Progenitor cell of endocrine pancreas (in vitro differentiated cells): ENCODE results near the gene UBE2L5. TPM values are rescaled to one million over a fixed set of nuclear protein-coding genes. Genes with fewer than 3 reads are reported as not detected.
"Not testable (repeated sequence)": the region's sequence is repeated elsewhere in the genome, so short reads cannot be mapped to it uniquely, and the experiment has no call there.

Experiments used
- DNase-seq: peaks from one replicate; pipeline ENCODE4 v3.0.0; 2021; ENCODE audit warnings: low spot score; ENCODE audit not compliant: unreplicated experiment
- H3K27ac Mint-ChIP-seq: 2 replicates; pipeline ENCODE4 v1.8.0; 2021; ENCODE audit warnings: mild to moderate bottlenecking, moderate library complexity, mixed read lengths
- H3K27me3 Mint-ChIP-seq: 2 replicates; pipeline ENCODE4 v1.8.0; 2021; ENCODE audit warnings: mixed read lengths
- H3K36me3 Mint-ChIP-seq: 2 replicates; pipeline ENCODE4 v1.8.0; 2022; ENCODE audit warnings: mixed read lengths; ENCODE audit not compliant: insufficient read depth
- H3K4me1 Mint-ChIP-seq: 2 replicates; pipeline ENCODE4 v1.8.0; 2021; ENCODE audit warnings: low read depth, mixed read lengths
- H3K4me3 Mint-ChIP-seq: 2 replicates; pipeline ENCODE4 v1.8.0; 2021; ENCODE audit warnings: low read depth, mild to moderate bottlenecking, moderate library complexity, mixed read lengths
- H3K9me3 Mint-ChIP-seq: 2 replicates; pipeline ENCODE4 v1.8.0; 2021; ENCODE audit warnings: low read depth, mixed read lengths
- CTCF ChIP-seq: fragments of 200-600 bp; sonication (generic); IDR thresholded peaks from one replicate; pipeline ENCODE4 v1.5.0; 2021; ENCODE audit warnings: antibody characterized with exemption, mild to moderate bottlenecking; ENCODE audit not compliant: unreplicated experiment
- total RNA-seq: library from RNA; stranded (reverse); gene quantifications from 2 replicates; pipeline ENCODE4 v1.2.1, GENCODE V29; 2021

Gene UBE2L5
- total RNA-seq, 1 donor from 2014 or later = not detected

- TF ChIP-seq CTCF = no peak
- Mint-ChIP-seq H3K4me3 (no peak overlapping the region), H3K27me3 (peaks cover 12% of the 10 kb centered on the region), H3K27ac (no peak overlapping the region), H3K36me3 (no peaks in the 10 kb centered on the region), H3K9me3 (no peaks in the 10 kb centered on the region), H3K4me1 (peaks cover 7% of the 10 kb centered on the region)
- no peak for DNase-seq
These were observed 20.6 kb downstream of the UBE2L5 start for GRCh38 chr13:30442926-30443325.

GRCh38 chr13:30443491-30443890 is 21.2 kb downstream of the UBE2L5 start:
- not testable (repeated sequence) for H3K4me1 Mint-ChIP-seq, H3K27ac Mint-ChIP-seq, DNase-seq, H3K9me3 Mint-ChIP-seq, H3K36me3 Mint-ChIP-seq, H3K4me3 Mint-ChIP-seq
- H3K27me3 Mint-ChIP-seq = peaks cover 11% of the 10 kb centered on the region

DNA sequence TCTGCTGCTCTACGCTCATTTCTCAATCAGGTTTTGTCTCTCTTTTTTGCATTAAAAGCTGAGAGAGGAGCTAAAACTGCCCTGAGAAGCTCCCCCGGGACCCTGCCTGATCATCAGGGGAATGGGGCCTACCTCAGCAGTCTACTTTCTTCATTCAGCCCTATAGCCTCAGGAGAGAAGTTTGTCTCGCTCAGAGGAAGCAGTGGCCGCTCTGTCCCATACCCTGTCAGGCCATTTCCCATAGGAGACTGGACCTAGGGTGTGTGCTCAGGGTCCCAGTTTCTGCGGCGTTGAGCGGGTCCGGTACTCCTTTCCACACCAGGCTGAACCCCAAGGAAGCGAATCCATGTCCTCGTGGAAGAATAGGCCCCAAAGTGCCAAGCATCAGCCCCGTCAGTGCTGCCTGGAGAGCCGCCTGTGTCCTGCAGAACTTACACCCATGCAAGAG is 21.7 kb downstream of the UBE2L5 start:
- Mint-ChIP-seq H3K27me3 (peaks cover 9% of the 10 kb centered on the region), H3K4me3 (no peak overlapping the region), H3K9me3 (no peaks in the 10 kb centered on the region), H3K4me1 (peaks cover 7% of the 10 kb centered on the region), H3K27ac (no peak overlapping the region), H3K36me3 (no peaks in the 10 kb centered on the region)
- TF ChIP-seq CTCF = no peak
- no peak for DNase-seq

- H3K4me3 Mint-ChIP-seq = peak overlapping the region; percentile 38
These were observed 23.8 kb downstream of the UBE2L5 start for GRCh38 chr13:30446126-30446500.

GRCh38 chr13:30448441-30448840 is 26.1 kb downstream of the UBE2L5 start:
- Mint-ChIP-seq H3K27ac (no peak overlapping the region), H3K27me3 (peaks cover 9% of the 10 kb centered on the region), H3K9me3 (no peaks in the 10 kb centered on the region), H3K36me3 (no peaks in the 10 kb centered on the region), H3K4me3 (no peak overlapping the region), H3K4me1 (peaks cover 7% of the 10 kb centered on the region)
- DNase-seq = no peak
- no peak for TF ChIP-seq CTCF

More at GRCh38 chr13:30446126-30446500, 23.8 kb downstream of the UBE2L5 start:
- Mint-ChIP-seq H3K27ac (peak overlapping the region; percentile 6), H3K9me3 (no peaks in the 10 kb centered on the region), H3K27me3 (peaks cover 9% of the 10 kb centered on the region), H3K36me3 (no peaks in the 10 kb centered on the region), H3K4me1 (peaks cover 7% of the 10 kb centered on the region)
- DNase-seq = no peak
- no peak for TF ChIP-seq CTCF

GRCh38 chr13:30450066-30450465 is 27.8 kb downstream of the UBE2L5 start:
- peaks cover 7% of the 10 kb centered on the region for H3K27me3 Mint-ChIP-seq

GRCh38 chr13:30451476-30451875 is 29.2 kb downstream of the UBE2L5 start:
- not testable (repeated sequence) for H3K4me1 Mint-ChIP-seq, H3K9me3 Mint-ChIP-seq, H3K27ac Mint-ChIP-seq, H3K4me3 Mint-ChIP-seq, H3K36me3 Mint-ChIP-seq, DNase-seq, H3K27me3 Mint-ChIP-seq

More at GRCh38 chr13:30450066-30450465, 27.8 kb downstream of the UBE2L5 start:
- Mint-ChIP-seq H3K4me1 (peaks cover 7% of the 10 kb centered on the region), H3K36me3 (no peaks in the 10 kb centered on the region), H3K9me3 (no peaks in the 10 kb centered on the region), H3K27ac (no peak overlapping the region), H3K4me3 (no peak overlapping the region)
- TF ChIP-seq CTCF = no peak
- DNase-seq = no peak
